BJ (cell line): Measurements from ENCODE around the gene ZNF700. TPM values are rescaled to one million over a fixed set of nuclear protein-coding genes. Genes with fewer than 3 reads are reported as not detected.
"Not testable (repeated sequence)": the region's sequence is repeated elsewhere in the genome, so short reads cannot be mapped to it uniquely, and the experiment has no call there.

Source experiments
- CTCF ChIA-PET: fragments of 350-600 bp; formaldehyde crosslinking; extraction: SDS; loops from one replicate; lab custom pipeline; 2021; ENCODE audit warnings: antibody characterized with exemption, inconsistent platforms; lab: Yijun Ruan, JAX
- POLR2A ChIA-PET: fragments of 300-600 bp; sonication (Branson Sonifier 250); formaldehyde crosslinking; extraction: SDS; loops from one replicate; lab custom pipeline; 2021; ENCODE audit warnings: antibody characterized with exemption; lab: Charles Lee
- DNase-seq: peaks from one replicate; pipeline ENCODE4 v3.0.0-alpha.2; 2011; ENCODE audit warnings: low read depth
- H3K27me3 ChIP-seq: 2 replicates; pipeline ENCODE4 v1.6.0; 2011; ENCODE audit warnings: low read length; ENCODE audit not compliant: control insufficient read depth, insufficient read depth
- H3K36me3 ChIP-seq: 2 replicates; pipeline ENCODE4 v1.5.1; 2011; ENCODE audit warnings: low read length; ENCODE audit not compliant: control insufficient read depth, insufficient read depth
- H3K4me3 ChIP-seq: 2 replicates; pipeline ENCODE4 v1.5.1; 2011; ENCODE audit warnings: low read depth, mild to moderate bottlenecking, control low read depth, low read length
- CTCF ChIP-seq: IDR thresholded peaks from 2 replicates; pipeline ENCODE4 v1.5.1; 2011; ENCODE audit warnings: low read depth, mild to moderate bottlenecking, control low read depth, inconsistent platforms, low read length, moderate library complexity; ENCODE audit not compliant: insufficient read depth
- polyA plus RNA-seq: library from polyadenylated mRNA; depleted of rRNA; stranded (reverse); fragments of >200 nt; gene quantifications from 2 replicates; pipeline ENCODE4 v1.2.3, GENCODE V29; 2011

The ZNF700 gene
- polyA plus RNA-seq, 1 experiment: 2.5 TPM

- Histone ChIP-seq H3K4me3 (no peak overlapping the region), H3K36me3 (peaks cover 3% of the 10 kb centered on the region; the same call in 1 of the 2 replicates), H3K27me3 (no peaks in the 10 kb centered on the region)
- TF ChIP-seq CTCF: no peak
- DNase-seq: no peak
- ChIA-PET POLR2A (no interaction called here), CTCF (interaction anchor here (2.7 to 4.4 kb wide), 2 partner anchors 18 to 22 kb away, joined by 13 to 15 read pairs; partner anchors contain the start of gene ZNF763)
Measured at GRCh38 chr19:11942008-11942842, 17.3 kb downstream of the ZNF700 start.

GRCh38 chr19:11942843-11943108, 17.9 kb downstream of the ZNF700 start:
- no peaks in the 10 kb centered on the region for H3K27me3 ChIP-seq
- CTCF ChIA-PET: interaction anchor here (1.5 to 4.4 kb wide), 3 partner anchors 19 to 46 kb away, joined by 4 to 15 read pairs (median 13); partner anchors contain the start of gene ZNF763
- no peak for TF ChIP-seq CTCF
- no peak for DNase-seq
- POLR2A ChIA-PET: no interaction called here
- peaks cover 5% of the 10 kb centered on the region for H3K36me3 ChIP-seq
- H3K4me3 ChIP-seq: no peak overlapping the region

GRCh38 chr19:11944656-11945055, 19.7 kb downstream of the ZNF700 start:
- TF ChIP-seq CTCF: no peak
- ChIA-PET CTCF (interaction anchor here (0.6 to 4.4 kb wide), 5 partner anchors 8 to 196 kb away, joined by 3 to 15 read pairs (median 5); partner anchors contain the start of gene ZNF763), POLR2A (no interaction called here)
- Histone ChIP-seq H3K4me3 (no peak overlapping the region), H3K27me3 (no peaks in the 10 kb centered on the region), H3K36me3 (peaks cover 13% of the 10 kb centered on the region)
- DNase-seq: no peak

GRCh38 chr19:11948646-11949045, 23.7 kb downstream of the ZNF700 start:
- no peak for TF ChIP-seq CTCF
- Histone ChIP-seq H3K27me3 (no peaks in the 10 kb centered on the region), H3K4me3 (no peak overlapping the region), H3K36me3 (peaks cover 18% of the 10 kb centered on the region)
- no peak for DNase-seq
- ChIA-PET CTCF (no interaction called here), POLR2A (no interaction called here)

GRCh38 chr19:11949201-11949600, 24.3 kb downstream of the ZNF700 start:
- POLR2A ChIA-PET: no interaction called here
- DNase-seq: no peak
- no peak overlapping the region for H3K4me3 ChIP-seq
- CTCF ChIA-PET: no interaction called here
- H3K36me3 ChIP-seq: peaks cover 18% of the 10 kb centered on the region
- TF ChIP-seq CTCF: no peak
- H3K27me3 ChIP-seq: no peaks in the 10 kb centered on the region

- H3K27me3 ChIP-seq, POLR2A ChIA-PET, H3K4me3 ChIP-seq, CTCF ChIA-PET, DNase-seq: not testable (repeated sequence)
- peaks cover 18% of the 10 kb centered on the region for H3K36me3 ChIP-seq
Measured at GRCh38 chr19:11949614-11950080, 24.7 kb downstream of the ZNF700 start.
